GM19324 (cell line): ENCODE results near the gene REEP3.
"Not testable (repeated sequence)": the region's sequence is repeated elsewhere in the genome, so short reads cannot be mapped to it uniquely, and the experiment has no call there.

ENCODE experiments used
- ATAC-seq: cut with Tn5 transposase; IDR thresholded peaks from one replicate; pipeline ENCODE4 v1.9.1; 2021; ENCODE audit warnings: mild to moderate bottlenecking, moderate library complexity; ENCODE audit not compliant: unreplicated experiment, low FRiP score

Gene REEP3

GRCh38 chr10:63653747-63654146 is 132.5 kb downstream of the REEP3 start:
- ATAC-seq = no peak

- ATAC-seq = no peak
These were observed 136.6 kb downstream of the REEP3 start for GRCh38 chr10:63657761-63658160.

DNA sequence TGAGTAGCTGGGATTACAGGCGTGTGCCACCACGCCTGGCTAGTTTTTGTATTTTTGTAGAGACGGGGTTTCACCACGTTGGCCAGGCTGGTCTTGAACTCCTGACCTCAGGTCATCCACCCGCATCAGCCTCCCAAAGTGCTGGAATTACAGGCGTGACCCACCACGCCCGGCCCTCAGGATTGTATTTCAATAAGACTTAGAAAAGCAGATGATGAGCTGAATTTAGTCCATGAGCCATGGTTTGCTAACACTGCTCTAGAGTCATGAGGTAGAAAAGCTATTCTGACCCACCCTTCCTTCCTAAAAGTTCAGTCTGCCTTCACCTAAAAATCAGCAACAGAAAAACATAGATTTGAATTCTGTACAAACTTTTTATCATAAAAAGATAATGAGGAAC is 139.7 kb downstream of the REEP3 start:
- not testable (repeated sequence) for ATAC-seq

GRCh38 chr10:63661347-63661746 is 140.1 kb downstream of the REEP3 start:
- no peak for ATAC-seq

GRCh38 chr10:63664341-63664885 is 143.2 kb downstream of the REEP3 start:
- ATAC-seq = no peak

DNA sequence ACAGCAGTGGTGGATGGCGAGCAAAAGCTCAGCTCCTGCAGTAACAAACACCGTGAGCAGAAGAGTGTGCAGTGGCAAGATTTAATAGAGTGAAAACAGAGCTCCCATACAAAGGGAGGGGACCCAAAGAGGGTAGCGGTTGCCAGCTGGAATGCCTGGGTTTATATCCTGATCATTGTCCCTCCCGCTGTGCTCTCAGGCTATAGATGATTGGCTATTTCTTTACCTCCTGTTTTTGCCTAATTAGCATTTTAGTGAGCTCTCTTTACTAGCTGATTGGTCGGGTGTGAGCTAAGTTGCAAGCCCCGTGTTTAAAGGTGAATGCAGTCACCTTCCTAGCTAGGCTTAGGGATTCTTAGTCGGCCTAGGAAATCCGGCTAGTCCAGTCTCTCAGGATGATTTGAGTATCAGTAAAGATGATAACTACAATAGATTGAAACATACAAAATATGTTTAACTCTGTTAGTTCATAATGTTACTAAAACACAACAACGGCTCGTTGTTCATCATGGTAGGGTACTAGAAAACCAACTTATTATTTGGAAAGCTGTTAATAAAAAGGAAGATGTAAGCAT is 143.9 kb downstream of the REEP3 start:
- not testable (repeated sequence) for ATAC-seq

DNA sequence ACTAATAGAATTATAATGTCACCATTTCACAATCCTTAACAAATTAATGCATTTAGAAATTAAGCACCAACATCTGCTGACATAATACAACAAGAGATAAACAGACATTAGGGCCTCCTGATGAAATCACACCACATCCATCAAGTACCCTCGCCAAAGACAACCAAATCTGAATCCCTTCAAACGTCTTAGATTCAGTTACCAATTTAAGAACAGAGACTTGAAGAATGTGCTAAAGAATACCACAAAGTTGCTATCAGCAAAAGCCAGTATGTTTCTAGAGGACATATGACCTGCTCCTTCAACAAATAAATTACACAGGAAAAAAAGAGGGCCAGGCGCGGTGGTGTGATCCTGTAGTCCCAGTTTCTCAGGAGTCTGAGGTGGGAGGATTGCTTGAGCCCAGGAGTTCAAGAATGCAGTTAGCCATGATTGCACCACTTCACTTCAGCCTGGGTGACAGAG is 144.5 kb downstream of the REEP3 start:
- no peak for ATAC-seq

DNA sequence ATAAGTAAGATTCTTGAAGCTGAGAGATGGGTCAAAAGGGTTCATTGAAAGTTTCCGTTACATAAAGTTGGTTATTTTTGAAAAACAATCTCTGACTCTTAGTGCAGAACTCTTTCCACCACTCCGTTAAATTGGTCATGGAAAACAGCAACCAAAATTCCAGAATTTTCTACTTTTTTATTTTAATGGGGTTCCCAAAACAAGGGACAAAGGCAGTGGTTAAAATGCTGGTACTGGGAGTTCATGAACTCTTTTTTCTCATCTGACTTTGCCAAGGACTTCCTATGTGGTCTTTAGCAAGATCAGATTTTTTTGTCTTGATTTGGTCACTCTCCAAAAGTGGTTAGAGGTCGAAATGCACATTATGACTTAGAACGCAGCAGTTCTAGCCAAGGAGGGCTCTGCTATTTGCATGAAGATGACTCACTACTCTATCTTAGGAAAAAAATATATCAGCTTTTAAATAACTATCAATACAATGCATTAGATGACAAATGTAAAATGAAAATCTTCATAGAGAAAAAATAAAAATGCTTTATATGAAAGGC is 145.7 kb downstream of the REEP3 start:
- no peak for ATAC-seq

DNA sequence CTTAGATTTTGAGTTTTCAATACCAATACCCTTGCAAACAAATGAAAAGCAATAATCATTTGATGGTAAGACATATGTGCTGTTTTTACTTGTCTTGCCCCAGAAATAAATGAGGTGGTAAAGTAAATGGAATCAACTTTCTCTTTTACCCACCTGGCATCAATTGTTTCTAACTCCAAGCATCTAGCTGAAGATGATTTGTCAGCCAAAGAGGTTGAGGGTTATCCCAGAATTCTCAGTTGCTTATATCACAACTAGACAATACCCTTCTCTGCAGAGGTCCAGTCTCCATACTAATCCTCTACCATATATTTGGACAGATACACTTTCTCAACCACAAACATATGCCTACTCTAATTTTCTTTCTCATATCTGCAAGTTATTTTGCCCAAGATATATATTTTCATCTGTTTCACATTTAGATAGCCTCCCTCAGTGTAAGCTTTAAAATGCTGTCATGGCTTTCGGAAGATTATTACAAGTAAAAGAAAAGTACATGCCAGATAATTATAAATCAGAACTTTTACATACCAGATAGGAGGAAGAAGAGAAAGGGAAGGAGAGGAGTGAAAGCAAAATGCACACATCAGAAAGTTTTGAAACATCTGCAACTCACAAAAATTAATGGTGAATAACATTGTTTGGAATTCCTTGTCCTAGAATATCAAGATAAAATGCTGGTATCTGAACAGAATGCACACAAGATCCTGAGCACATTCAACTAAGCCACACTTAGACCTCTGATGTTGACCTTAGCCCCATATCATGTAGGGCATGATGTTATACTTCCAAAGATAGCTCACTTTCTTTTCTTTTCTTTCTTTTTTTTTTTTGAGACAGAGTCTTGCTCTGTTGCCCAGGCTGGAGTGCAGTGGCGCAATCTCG is 146.6 kb downstream of the REEP3 start:
- no peak for ATAC-seq

GRCh38 chr10:63670291-63670898 is 149.2 kb downstream of the REEP3 start:
- no peak for ATAC-seq

GRCh38 chr10:63671317-63671937 is 150.2 kb downstream of the REEP3 start:
- no peak for ATAC-seq

GRCh38 chr10:63672491-63672890 is 151.3 kb downstream of the REEP3 start:
- ATAC-seq = no peak

DNA sequence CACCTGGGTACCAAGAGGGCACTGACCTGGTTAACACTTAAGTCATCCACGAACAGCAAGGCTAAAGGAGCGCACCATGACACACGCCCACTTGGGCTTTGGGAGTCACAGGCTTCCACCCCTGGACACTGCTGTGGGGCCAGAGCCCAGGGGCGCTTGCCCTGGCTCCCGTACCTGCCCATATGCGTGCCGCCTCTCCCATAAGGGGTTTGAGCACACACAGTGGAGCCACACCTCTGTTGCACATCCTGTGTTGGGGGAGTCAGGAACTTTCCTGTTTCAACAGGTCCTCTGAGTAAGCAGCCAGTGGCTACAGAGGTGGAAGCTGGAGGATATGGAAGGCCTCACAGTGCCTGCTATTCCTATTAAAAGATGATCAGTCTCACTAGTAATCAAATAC is 152.0 kb downstream of the REEP3 start:
- no peak for ATAC-seq

DNA sequence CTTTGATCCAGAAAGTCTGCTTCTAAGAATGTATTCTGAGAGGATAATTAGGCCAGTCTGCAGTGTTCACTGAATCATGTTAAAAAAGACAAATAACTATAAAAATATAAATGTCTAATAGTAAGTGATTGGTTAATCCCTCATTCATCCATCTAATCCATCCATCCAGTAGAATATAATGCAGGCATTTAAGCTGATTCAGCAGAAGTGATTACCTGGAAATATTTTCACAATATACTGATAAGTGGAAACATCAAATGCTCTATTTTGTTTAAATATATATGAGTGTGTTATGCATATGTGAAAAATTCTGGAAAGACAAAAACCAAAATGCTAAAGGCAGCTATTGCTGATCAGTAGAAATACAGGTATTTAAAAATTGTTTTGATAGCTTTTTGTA is 152.6 kb downstream of the REEP3 start:
- no peak for ATAC-seq
